Right renal cortex interstitium (tissue), 3 donors: ENCODE measurements around the gene ASS1. TPM values are rescaled to one million over a fixed set of nuclear protein-coding genes. Genes with fewer than 3 reads are reported as not detected.

Source experiments
- DNase-seq, 3 donors: peaks; one replicate each; pipeline ENCODE4 v3.0.0-alpha.2; 2013; ENCODE audit warnings: low read depth in 3 of 3, low spot score in 2 of 3
- polyA plus RNA-seq, 3 donors: library from polyadenylated mRNA; unstranded; fragments of 120-200 nt; gene quantifications; one replicate each; pipeline ENCODE4 v1.2.1, GENCODE V29; 2013; ENCODE audit not compliant: insufficient read length in 3 of 3

Gene ASS1
- polyA plus RNA-seq, 3 donors: 299 to 385 (median 354) TPM

DNA sequence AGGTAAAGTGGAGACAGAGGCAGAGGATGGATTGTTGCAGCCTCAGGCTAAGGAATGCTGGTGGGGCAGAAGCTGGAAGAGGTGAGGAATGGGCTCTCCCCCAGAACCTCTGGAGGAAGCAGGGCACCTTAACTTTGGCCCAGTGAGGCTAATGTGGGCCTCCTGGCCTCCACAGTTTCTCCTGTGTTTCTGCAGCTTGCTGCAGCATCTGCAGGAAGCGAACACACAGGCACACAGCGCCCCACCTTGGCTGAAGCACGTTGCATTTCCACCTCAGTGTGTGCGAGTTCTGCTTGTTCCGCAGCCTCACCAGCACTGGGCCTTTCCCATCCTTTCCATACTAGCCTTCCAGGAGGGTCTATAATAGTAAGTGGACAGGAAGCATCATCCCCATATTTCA, 27.2 kb upstream of the ASS1 start:
- no peak for DNase-seq

DNA sequence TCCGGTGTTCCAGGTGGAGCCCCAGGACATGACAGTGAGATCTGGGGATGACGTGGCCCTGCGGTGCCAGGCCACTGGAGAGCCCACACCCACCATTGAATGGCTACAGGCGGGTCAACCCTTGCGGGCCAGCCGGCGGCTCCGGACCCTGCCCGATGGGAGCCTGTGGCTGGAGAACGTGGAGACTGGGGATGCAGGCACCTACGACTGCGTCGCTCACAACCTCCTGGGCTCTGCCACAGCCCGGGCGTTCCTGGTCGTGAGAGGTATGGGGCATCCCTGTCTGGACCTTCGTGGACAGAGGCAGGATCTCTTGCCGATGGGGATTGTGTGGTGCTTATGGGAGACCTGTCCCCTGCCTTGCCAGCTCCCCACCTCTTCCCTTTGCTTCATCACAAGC, 26.0 kb upstream of the ASS1 start:
- DNase-seq: no peak

DNA sequence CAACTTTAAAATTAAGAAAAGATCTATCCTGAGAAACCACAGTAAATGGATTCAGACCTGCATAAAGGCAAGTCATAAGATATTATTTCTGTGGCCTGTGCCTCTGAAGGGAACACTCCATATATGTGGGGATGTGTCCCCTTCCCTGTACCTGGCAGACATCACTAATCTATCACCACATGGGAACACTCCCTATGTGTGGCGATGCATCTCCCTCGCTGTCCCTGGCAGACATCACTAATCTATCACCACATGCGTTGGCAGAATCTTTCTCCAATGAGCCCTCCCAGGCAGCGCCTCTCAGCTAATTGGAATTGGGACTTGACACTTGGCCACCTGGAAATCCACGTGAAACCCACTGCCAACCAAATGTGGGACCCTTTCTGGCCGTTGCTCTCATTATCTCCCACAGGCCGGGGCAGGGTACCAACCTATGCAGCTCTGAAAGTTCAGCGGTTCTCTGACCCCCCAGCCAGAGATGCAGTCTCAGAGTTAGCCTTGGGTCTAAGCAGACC, 25.2 kb upstream of the ASS1 start:
- DNase-seq: no peak

DNA sequence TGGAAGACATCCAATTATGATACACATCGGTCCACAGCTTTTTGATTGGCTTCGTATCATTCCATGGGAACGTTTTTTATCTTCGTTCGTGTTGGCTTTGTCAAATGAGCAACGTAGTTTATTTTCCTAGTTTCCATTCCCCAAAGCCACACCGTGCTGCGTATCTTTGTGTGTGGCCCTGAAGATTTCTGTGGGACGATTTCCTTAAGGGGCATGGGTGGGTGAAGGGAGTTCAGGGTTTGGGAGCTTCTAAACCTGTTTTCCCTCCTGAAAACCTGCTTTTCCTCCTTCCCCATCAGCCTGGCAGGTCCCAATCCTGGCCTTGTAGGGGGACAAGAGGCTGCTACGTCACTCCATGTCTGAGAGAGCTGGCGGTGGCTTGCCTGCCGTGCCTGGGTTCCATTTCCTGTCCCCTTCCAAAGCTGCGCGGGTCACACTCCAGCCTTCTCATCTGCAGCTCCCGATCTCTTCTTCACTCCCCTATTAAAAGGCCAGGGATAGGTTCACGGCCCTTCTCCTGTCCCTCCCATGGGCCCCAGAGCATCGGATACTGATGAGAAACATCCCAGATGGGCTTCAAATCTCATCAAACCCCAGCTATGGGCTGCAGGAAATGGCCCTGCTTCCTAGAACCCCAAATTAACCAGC, 23.5 kb upstream of the ASS1 start:
- no peak for DNase-seq

DNA sequence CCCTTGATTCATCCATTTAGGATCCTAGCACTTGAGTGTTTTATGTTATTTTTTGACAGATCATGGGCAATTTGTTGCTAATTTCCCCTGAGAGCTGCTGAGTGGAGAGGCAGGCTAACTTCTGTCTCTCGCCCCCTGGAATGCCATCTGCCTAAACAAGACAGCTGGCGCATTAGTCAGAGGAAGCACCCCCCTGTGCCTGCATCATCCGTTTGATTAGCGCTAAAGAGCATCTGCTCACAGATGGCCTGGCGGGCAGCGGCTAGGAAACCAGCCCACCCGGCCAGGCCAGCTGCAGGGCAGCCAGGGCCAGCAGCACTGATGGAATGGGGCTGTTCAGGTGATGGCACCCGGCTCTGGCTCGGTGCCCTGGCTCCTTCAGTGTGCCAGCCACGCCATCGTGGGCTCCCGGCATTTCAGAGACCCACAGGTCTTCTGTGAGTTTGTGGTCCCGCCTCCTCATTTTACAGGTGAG, 22.9 kb upstream of the ASS1 start:
- DNase-seq: no peak

DNA sequence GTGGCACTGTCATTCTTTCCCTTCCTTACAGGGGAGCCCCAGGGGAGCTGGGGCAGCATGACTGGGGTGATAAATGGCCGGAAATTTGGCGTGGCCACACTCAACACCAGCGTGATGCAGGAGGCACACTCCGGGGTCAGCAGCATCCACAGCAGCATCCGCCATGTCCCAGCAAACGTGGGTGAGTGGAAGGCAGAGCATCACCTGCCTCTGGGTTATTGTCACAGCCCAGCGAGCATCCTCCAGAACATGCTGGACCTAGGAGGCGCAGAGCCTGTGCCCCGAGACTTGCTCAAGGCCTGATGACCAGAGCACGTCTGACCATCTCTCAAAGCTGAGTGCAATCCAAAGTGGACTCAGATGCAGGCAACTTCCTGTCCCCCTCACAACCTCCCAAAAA, 22.2 kb upstream of the ASS1 start:
- DNase-seq: no peak

DNA sequence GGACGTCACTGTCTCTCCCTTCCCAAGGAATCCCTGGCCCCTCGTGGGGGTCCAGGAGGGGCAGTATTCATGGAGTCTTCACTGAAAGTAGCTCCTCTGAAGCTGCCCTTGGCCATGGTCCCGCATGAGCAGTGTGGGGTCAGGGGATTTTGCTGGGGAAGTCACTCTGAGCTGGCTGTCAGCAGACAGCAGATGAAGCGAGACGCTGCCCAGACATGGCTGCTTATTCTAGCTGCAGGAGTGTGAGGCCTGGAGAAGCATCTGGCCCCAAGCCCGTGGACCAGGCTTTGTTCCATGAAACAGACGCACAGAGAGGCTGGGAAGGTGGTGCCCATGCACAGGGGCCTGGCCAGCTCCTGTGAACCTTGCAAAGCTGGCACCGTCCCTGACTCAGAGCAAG, 21.5 kb upstream of the ASS1 start:
- no peak for DNase-seq

DNA sequence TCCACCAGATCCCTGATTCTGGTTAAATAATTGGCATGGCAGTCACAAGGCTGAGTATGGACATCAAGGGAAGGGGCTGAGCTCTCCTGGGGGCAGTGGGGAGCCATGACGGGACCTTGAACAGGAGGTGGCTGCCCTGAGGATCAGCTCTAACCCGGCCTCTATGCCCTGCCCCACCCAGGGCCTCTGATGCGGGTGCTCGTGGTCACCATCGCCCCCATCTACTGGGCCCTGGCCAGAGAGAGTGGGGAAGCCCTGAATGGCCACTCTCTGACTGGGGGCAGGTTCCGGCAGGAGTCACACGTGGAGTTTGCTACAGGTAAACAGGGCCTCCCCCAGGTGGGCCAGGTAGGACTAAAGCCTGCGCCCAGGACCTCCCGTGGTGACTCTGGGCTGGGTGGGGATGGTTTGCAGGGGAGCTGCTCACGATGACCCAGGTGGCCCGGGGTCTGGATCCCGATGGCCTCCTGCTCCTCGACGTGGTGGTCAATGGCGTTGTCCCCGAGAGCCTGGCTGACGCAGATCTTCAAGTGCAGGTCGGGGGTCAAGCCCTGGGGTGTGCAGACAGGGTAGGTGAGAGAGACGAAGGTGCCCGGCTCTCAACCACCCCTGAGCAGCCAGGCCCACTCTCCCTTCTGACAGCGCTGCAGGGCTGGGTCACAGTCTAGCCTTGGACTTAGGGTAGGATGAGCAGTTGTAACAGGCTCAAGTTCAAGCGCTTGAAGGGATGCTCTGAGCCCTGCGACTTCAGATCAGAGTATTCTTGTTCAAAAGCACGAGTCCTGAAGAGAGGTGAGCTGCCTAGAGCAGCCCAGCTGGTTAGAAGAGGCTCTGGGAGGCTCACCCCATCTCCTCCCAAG, 19.9 kb upstream of the ASS1 start:
- no peak for DNase-seq

DNA sequence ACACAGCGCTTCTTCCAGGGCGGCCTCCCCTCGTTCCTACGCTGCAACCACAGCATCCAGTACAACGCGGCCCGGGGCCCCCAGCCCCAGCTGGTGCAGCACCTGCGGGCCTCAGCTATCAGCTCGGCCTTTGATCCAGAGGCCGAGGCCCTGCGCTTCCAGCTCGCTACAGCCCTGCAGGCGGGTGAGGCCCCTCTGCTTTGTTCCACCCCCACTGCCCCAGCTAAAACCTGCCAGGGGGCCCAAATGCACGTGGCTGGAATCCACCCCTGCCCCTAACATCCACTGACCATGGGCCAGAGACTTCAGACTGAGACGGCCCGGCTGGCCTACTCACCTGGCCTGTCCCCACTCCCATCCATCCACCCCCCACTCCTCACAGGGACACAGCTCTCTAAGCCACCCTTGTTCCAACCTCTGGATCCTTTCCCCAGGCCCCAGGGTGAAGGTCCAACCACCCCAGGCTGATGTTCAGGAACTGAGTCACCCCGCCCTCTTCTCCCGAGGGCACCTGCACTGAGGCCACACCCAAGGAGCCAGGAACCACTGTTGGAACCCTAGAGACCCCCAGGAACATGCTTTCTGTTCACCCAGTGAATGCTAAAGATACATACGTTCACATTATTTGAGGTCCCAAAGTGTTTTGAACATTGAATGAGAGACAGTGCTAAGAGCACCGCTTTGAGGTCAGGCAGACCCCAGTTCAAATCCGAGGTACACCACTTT, 18.9 kb upstream of the ASS1 start:
- DNase-seq: no peak

DNA sequence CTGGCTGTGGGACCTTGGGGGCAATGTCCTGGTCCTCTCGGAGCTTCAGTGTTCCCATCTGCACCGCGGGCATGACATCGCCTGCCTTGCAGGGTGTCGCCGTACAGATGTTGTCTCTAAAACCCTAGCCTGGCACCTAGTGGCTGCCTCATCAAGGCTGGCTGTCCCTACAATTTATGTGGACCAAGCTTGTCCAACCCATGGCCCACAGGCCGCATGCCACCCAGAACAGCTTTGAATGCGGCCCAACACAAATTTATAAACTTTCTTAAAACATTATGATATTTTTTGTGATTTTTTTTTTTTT, 18.3 kb upstream of the ASS1 start:
- DNase-seq: no peak

DNA sequence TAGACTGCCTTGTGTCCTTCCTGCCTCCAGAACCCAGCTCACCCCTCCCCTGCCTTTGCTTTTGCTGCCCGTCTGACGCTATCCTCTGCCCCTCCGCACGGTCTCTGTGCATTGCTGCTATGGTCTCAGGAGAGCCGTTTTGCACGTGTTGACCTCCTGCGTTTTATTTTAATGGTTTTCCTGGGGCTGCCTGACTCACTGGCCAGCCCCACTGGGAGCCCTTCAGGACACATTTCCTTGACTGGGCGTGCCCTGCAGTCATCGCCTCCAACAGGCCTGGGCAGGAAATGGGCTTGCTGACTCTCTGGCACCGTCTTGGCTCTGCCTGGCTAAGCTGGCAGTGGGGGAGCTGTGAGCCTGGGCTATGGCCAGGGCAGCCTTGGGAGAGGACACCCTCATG, 17.9 kb upstream of the ASS1 start:
- no peak for DNase-seq

DNA sequence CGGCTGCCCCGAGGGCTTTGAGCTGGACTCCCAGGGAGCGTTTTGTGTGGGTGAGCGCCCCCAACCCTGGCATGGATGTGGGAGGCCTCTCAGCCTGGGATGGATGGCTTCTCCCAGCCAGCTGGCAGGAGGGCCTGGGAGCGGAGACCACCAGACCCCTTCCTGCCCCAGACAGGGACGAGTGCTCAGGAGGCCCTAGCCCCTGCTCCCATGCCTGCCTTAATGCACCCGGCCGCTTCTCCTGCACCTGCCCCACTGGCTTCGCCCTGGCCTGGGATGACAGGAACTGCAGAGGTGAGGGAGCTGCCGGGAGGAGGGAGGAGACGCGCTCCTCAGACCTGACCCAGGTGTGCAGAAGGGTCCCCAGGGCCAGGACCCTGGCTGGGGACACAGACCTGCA, 17.4 kb upstream of the ASS1 start:
- DNase-seq: no peak

DNA sequence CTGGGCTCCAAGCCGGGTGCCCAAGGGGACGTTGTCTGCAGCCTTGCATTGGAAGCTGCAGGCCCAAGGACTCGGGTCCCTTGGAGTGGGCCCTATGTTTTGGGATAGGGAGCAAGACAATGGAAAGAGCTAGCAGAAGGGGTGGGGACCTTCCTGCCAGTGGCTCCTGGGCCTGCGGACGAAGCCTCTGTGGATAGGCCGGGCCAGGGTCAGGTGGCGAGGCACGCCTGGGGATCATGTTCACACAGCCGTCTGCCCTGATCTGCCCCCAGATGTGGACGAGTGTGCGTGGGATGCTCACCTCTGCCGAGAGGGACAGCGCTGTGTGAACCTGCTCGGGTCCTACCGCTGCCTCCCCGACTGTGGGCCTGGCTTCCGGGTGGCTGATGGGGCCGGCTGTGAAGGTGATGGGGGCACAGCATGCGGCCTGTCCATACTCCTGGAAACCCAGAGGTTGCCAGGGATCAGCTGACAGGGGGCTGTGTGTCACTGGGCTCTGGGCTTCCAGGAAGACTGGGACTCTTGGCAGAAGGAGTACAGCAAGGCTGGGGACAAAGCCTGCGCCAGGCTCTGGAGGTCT, 16.6 kb upstream of the ASS1 start:
- no peak for DNase-seq

DNA sequence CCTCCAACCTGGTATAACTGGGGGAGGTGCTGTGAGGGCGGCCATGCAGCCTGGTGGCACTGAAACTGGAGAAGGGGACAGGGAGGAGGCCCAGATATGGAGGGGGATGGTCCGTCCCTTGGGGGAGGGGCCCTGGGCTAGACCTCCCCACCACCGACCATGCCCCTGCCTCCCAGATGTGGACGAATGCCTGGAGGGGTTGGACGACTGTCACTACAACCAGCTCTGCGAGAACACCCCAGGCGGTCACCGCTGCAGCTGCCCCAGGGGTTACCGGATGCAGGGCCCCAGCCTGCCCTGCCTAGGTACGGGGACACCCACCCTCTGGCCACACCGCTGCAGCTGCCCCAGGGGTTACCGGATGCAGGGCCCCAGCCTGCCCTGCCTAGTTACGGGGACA, 15.4 kb upstream of the ASS1 start:
- DNase-seq: no peak

DNA sequence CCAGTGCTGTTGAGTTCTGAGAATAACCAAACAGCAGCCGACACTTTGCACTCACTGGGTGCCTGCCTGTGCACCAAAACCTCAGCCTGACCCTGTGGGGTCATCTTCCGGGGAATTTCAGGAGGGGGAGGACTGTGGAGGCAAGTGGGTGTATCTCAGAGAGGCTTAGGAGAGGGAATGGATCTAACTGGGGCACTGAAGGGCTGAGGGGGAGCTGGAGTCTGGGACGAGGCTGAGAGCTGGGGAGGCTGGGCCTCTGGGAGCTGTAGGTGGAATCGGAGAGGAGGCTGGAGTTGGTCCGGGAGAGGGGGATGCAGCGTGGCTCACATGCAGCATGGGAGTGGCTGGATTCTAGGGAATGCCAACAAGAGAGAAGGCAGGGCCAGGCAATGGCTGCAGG, 14.9 kb upstream of the ASS1 start:
- DNase-seq: no peak

DNA sequence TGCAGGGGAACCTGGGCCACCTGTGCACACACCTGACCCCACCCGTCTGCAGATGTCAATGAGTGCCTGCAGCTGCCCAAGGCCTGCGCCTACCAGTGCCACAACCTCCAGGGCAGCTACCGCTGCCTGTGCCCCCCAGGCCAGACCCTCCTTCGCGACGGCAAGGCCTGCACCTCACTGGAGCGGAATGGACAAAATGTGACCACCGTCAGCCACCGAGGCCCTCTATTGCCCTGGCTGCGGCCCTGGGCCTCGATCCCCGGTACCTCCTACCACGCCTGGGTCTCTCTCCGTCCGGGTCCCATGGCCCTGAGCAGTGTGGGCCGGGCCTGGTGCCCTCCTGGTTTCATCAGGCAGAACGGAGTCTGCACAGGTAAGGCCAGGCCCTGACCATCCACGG, 14.5 kb upstream of the ASS1 start:
- DNase-seq: no peak

DNA sequence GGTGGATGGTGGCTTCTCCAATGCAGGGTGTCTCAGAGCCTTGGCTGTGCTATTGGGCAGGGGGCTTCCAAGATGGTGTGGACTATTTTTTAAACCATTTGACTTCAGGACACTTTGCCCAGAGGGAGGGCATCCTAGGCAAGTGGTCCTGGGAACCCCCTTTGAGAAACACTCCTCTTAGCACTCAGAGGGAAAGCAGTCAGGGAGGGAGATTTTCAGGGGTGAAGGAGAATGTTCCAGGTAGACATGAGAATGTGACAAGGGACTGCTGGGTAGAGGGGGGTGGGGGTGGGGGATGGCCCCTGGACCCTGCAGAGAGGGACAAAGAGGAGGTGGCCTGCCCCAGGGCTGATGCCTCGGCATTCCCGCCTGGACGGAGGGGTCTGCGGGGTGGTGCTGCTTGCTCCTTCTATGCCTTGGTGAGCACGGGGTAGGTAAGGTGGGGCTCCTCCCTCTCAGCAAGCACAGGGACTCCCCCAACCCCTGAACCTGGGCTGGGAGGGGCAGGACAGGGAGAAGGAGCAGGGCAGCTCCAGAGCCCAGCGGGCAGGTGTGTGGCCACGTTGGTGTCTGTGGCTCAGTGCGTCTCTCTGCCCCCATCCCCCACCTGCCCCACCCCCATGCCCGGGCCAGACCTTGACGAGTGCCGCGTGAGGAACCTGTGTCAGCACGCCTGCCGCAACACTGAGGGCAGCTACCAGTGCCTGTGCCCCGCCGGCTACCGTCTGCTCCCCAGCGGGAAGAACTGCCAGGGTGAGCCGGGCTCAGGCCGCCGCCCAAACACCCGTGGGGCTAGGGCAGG, 13.8 kb upstream of the ASS1 start:
- no peak for DNase-seq

DNA sequence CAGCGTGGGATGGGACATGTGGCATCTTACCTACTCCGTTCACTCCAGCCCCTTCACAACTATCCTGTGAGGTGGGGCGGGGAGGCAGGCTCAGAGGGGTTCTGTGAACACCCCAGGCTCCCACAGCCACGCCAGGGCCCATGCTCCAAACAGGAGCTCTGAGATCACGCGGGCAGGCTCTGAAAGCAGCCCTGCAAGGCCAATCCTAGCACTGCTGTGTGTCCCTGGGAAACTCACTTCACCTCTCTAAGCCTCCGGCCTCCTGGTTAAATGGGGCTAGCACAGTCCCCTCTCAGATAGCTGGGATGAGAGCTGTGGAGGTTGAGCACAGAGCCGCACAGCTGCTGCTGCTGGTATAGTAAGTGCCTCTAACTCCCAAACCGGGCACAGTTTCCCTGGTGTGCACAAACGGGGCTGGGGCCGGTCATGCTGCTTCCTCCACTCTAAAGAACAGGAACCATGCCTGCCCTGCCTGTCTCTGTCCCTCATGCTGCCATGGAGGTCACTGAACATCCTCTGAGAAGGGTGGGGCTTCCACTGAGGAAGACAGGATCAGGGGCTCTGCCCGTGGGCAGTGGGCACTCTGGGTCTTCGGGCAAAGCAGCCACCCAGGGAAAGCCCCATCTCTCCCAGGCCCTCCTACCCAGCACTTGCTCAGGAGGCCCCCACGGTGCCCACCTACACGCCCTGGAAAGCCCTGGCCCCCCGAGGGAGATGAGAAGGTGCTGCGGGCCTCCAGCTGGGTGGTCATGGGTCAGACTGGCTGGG, 13.0 kb upstream of the ASS1 start:
- DNase-seq: no peak

DNA sequence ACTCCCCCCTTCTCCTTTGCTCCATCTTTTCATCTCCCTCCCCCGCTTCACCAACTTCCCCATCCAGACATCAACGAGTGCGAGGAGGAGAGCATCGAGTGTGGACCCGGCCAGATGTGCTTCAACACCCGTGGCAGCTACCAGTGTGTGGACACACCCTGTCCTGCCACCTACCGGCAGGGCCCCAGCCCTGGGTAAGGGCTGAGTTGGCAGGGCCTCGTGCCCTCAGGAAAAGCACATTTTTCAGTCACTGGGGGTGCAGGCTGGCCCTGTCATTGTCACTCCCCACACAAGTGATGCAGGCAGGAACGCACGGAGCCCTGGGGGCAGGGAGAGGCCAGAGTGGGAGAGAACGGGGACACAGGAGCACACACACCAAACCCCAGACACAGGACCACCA, 12.4 kb upstream of the ASS1 start:
- DNase-seq: no peak

DNA sequence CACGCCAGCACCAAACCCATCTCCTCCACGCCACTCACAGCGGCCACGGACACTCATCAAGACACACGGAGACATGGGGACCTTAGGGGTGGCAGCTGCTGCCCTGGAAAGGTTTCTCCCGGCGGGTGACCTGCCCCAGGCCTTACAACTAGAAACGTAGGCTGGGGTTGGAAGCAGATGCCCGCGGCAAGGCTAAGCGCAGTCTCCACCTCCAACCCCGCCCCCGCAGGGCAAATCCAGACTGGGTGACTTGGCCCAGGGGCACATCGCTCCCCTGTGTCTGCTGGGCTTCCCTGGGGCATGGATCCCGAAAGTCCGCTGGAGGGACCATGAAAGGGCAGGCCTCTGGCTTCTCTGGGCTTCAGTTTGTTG, 12.0 kb upstream of the ASS1 start:
- no peak for DNase-seq
